ENCODE data around the gene KLRD1. TPM values are rescaled to one million over a fixed set of nuclear protein-coding genes. Genes with fewer than 3 reads are reported as not detected.
"Not testable (repeated sequence)": the region's sequence is repeated elsewhere in the genome, so short reads cannot be mapped to it uniquely, and the experiment has no call there.

The KLRD1 gene
- polyA plus RNA-seq, 5 donors: 1.0 to 2.2 (median 1.4) TPM

DNA sequence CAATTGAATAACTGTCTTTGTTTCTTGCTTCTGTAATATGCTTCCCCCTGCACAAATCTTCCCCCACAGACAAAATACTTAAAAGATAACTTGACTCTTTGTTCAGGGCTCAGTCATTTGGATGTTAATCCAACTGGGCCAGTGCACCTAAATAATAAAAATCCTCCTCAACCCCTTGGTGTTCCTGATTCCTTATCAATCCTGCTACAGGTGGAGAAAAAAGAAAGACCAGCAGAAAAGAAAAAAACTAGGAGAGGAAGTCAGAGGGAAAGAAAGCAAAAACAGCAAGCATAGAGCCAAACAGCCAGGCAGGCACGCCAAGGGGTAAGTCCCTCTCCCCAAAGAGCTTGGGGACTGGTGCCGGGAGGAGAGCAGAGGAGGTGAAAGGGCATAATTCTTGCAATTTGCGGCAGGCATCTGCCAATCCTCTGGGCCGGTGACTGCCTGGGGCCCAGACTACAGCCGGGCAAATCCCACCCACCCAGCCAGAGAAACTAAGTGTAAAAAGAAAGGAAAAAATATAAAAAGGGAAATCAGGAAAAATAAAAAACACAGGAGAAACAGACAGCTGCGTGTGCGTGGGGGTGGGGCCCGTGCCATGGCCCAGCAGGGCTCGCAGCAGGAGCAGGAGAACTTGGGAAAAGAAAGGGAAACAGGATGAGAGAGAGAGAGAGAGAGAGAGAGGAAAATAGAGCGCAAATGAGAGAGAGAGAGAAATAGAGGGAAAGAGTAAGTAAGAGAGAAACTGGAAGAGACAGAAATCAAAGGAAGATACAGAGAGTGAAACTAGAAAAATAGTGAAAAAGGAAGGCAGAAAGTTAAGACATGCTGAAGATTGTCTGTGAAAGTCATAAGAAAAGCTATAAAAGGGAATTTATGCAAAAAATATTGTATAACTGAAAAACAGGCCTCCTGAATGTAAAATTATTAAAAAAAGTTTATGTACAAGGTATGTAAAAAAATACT is 60.8 kb downstream of the KLRD1 start:
- peak in 1 of 2 donors; percentile 23 for DNase-seq

DNA sequence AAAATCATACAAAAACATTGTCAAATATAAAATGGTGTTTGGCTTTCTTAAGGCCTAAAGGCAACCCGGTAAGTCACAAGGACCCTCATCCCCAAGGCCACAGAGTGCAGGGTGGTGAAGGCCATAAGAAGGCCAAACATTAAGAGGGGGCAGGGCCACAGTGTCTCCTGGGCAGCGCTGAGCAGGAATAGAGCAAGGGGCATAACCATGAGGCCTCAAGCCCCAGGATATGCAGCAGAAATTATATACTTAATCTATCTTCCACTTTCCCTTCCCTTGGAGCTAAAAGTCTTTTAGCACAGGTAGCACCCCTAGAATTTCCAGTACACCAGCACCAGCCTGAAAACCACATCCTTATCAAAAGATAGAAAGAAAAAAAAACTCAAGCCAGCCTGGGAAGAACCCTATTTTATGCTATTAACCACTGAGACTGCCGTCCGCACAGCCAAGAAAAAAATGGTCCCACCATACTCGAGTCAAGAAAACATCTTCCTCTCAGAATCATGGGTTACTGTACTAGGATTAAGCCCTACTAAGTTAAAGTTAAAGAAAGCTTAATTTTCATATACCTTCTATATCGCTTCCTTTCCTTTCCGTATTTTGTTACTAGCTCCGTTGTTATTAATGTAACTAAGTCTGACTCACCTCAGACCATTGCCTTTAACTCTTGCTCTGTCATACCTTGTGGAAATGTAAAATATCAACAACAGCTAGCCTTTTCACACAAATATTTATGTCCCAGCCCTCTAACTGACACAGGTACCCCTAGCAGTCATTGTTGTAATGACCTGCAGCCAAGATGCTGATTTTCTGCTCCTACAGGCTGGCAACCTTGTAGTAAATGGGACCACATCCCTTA is 62.1 kb downstream of the KLRD1 start:
- DNase-seq: no peak

DNA sequence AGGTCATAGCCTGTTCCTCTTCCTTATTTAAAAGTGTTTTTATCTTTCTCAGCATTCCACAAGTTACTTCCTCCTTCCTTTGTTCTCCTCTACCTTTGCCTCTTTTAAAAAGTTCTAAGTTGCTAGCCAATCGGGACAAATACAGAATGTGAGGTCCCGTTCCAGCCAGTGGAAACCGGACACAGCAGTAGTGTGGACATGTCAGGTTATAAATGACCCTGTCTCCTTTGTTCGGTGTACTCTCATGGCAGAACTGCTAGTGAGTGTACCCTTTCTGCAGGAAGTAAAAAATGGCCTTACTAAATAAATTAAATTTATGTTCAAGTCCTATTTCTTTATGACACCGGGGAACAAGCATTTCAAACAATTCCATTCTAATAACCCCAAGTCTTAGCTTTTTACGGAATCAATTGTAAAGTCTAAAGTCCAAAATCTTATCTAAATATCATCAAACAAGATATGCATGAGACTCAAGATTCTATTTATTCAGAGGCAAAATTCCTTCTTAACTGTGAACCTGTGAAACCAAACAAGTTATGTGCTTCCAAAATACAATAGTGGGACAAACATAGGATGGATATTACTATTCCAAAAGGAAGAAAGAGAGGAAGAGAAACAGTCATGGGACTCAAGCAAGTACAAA is 64.3 kb downstream of the KLRD1 start:
- not testable (repeated sequence) for DNase-seq

DNA sequence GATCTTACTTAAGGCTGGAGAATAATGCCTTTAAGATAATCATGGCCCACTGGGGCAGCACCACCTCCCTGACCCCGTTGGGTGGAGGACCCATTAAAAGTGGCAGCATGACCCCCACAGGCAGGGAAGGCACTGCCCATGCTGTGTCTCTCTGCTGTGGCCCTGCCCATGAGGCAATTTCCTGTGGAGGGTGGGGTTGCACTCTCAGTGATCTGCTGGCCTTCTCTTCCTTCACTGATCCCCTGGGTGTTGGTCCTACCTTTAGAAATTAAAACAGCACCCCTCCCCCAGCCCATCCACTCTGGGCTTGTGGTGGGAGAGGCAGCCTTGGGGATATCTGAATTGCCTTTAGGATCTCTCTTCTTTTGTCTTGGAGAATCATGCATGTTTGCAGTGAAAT is 64.9 kb downstream of the KLRD1 start:
- DNase-seq: no peak

DNA sequence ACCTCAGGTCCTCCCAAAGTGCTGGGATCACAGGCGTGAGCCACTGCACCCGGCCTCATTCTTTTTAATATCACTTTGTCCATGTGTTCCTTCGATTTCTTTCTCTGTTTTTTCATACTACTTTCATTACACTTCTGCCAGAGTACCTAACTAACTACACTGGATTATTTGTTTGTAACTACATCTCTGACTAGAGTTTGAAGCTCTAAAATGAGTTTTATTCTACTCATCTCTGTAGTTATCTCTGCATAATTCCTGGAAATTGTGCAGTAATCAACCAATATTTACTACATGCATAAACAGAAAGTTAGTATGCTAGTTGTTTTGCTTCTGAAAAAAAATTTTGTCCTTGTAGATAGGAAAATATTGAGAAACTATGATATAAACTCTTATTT is 67.0 kb downstream of the KLRD1 start:
- no peak for DNase-seq

DNA sequence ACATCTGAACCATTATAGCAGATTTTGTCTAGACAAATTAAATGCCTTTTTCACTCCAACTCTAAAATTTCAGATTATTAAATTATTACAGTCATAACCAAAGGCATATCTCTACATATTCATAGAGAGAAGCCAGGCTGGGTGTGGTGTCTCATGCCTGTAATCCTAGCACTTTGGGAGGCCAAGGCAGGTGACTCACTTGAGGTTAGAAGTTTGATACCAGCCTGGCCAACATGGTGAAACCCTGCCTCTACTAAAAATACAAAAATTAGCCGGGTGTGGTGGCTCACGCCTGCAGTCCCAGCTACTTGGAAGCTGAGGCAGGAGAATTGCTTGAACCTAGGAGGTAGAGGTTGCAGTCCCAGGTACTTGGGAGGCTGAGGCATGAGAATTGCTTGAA is 71.1 kb downstream of the KLRD1 start:
- not testable (repeated sequence) for DNase-seq

Other genes starting within 250 kb of the KLRD1 start
- gene CLEC1A, start 208.9 kb upstream of the KLRD1 start, polyA plus RNA-seq (ENCODE audit: insufficient read depth in 1 of 5, insufficient read length in 5 of 5, low replicate concordance in 1 of 5): 10 to 100 TPM; 18.5 to 24.4 (median 19.9) TPM
- gene CLEC7A, start 177.7 kb upstream of the KLRD1 start, polyA plus RNA-seq (ENCODE audit: insufficient read depth in 1 of 5, insufficient read length in 5 of 5, low replicate concordance in 1 of 5): 1 to 10 TPM; 2.4 to 3.7 (median 2.8) TPM
- gene OLR1, start 135.7 kb upstream of the KLRD1 start, polyA plus RNA-seq (ENCODE audit: insufficient read depth in 1 of 5, insufficient read length in 5 of 5, low replicate concordance in 1 of 5): 1 to 10 TPM in 2 of 5 donors, under 1 TPM in 3; 0.31 to 1.8 (median 0.54) TPM
- under 1 TPM; 0.11 to 0.82 (median 0.22) TPM for gene TMEM52B, start 128.8 kb upstream of the KLRD1 start, polyA plus RNA-seq (ENCODE audit: insufficient read depth in 1 of 5, insufficient read length in 5 of 5, low replicate concordance in 1 of 5)
- 10 to 100 TPM; 34.2 to 53.1 (median 45.0) TPM for gene GABARAPL1, start 95.0 kb upstream of the KLRD1 start, polyA plus RNA-seq (ENCODE audit: insufficient read depth in 1 of 5, insufficient read length in 5 of 5, low replicate concordance in 1 of 5)
- 1 to 10 TPM in 4 of 5 donors, under 1 TPM in 1; 0.98 to 3.0 (median 1.5) TPM for gene KLRK1, start 82.2 kb downstream of the KLRD1 start, polyA plus RNA-seq (ENCODE audit: insufficient read depth in 1 of 5, insufficient read length in 5 of 5, low replicate concordance in 1 of 5)
- under 1 TPM in 4 of 5 donors, not detected in 1; 0.36 to 0.85 (median 0.41) TPM for gene KLRC4, start 101.9 kb downstream of the KLRD1 start, polyA plus RNA-seq (ENCODE audit: insufficient read depth in 1 of 5, insufficient read length in 5 of 5, low replicate concordance in 1 of 5)
- under 1 TPM in 4 of 5 donors, not detected in 1; 0.15 to 0.59 (median 0.27) TPM for gene KLRC3, start 112.7 kb downstream of the KLRD1 start, polyA plus RNA-seq (ENCODE audit: insufficient read depth in 1 of 5, insufficient read length in 5 of 5, low replicate concordance in 1 of 5)
- gene KLRC2, start 128.1 kb downstream of the KLRD1 start, polyA plus RNA-seq (ENCODE audit: insufficient read depth in 1 of 5, insufficient read length in 5 of 5, low replicate concordance in 1 of 5): under 1 TPM; 0.15 to 0.71 (median 0.42) TPM
- gene KLRC1, start 145.5 kb downstream of the KLRD1 start, polyA plus RNA-seq (ENCODE audit: insufficient read depth in 1 of 5, insufficient read length in 5 of 5, low replicate concordance in 1 of 5): 1 to 10 TPM in 2 of 5 donors, under 1 TPM in 3; 0.46 to 2.6 (median 0.91) TPM
- gene EIF2S3B, start 198.0 kb downstream of the KLRD1 start, polyA plus RNA-seq (ENCODE audit: insufficient read depth in 1 of 5, insufficient read length in 5 of 5, low replicate concordance in 1 of 5): 10 to 100 TPM in 2 of 5 donors, 1 to 10 TPM in 3; 1.3 to 12.3 (median 3.8) TPM